GM12873 (cell line): ENCODE results near the gene GOLGA3.

Experiments used
- CTCF ChIP-seq: IDR thresholded peaks from 2 replicates; pipeline ENCODE4 v1.5.1; 2012; ENCODE audit warnings: low read depth, mild to moderate bottlenecking, moderate library complexity, low read length, control low read depth; ENCODE audit not compliant: insufficient read depth; ENCODE audit errors: missing control alignments

The GOLGA3 gene

GRCh38 chr12:132730353-132730752, 98.3 kb downstream of the GOLGA3 start:
- no peak for TF ChIP-seq CTCF

GRCh38 chr12:132729541-132730320, 98.9 kb downstream of the GOLGA3 start:
- TF ChIP-seq CTCF: no peak

GRCh38 chr12:132728502-132728901, 100.2 kb downstream of the GOLGA3 start:
- TF ChIP-seq CTCF: no peak

GRCh38 chr12:132727091-132727794, 101.4 kb downstream of the GOLGA3 start:
- TF ChIP-seq CTCF: no peak

- no peak for TF ChIP-seq CTCF
These were observed 102.3 kb downstream of the GOLGA3 start for GRCh38 chr12:132726386-132726785.

GRCh38 chr12:132724506-132725241, 104.0 kb downstream of the GOLGA3 start:
- TF ChIP-seq CTCF: no peak

GRCh38 chr12:132723764-132724140, 104.9 kb downstream of the GOLGA3 start:
- no peak for TF ChIP-seq CTCF
